Heart left ventricle (tissue), 16 donors: ENCODE measurements around the gene GATAD2A. TPM values are rescaled to one million over a fixed set of nuclear protein-coding genes. Genes with fewer than 3 reads are reported as not detected.
A peak's percentile ranks its signal among the peaks of the same experiment; 100 is the strongest.

ENCODE experiments used
- ATAC-seq, 4 donors: fragments of 200-7000 bp; cut with Tn5 transposase; one replicate each; pipeline ENCODE4 v1.9.1; 2020 to 2022; ENCODE audit warnings: moderate library complexity in 4 of 4, mild to moderate bottlenecking in 3 of 4, moderate number of reproducible peaks in 1 of 4
- DNase-seq, 5 donors: peaks; one replicate each; pipeline ENCODE4 v3.0.0-alpha.2; 2020
- H3K27ac ChIP-seq, 12 donors: fragments of 200-600 bp; sonication (generic) in 4 of 12; one replicate each; pipeline versions ENCODE4 v1.5.0 to v1.8.0; 2016 to 2022; ENCODE audit warnings: mild to moderate bottlenecking in 2 of 12
- H3K27me3 ChIP-seq, 9 donors: fragments of 200-600 bp; sonication (generic) in 2 of 9; one replicate each; pipeline versions ENCODE4 v1.5.1 to v1.8.0; 2016 to 2022; ENCODE audit warnings: mild to moderate bottlenecking in 3 of 9
- H3K36me3 ChIP-seq, 9 donors: fragments of 200-600 bp; sonication (generic) in 2 of 9; one replicate each; pipeline versions ENCODE4 v1.5.0 to v1.8.0; 2018 to 2022; ENCODE audit warnings: mild to moderate bottlenecking in 2 of 9
- H3K4me1 ChIP-seq, 12 donors: fragments of 200-600 bp; sonication (generic) in 4 of 12; one replicate each; pipeline versions ENCODE4 v1.5.0 to v1.8.0; 2016 to 2022; ENCODE audit warnings: mild to moderate bottlenecking in 3 of 12
- H3K4me3 ChIP-seq, 12 donors: fragments of 200-600 bp; sonication (generic) in 4 of 12; one replicate each; pipeline versions ENCODE4 v1.5.0 to v1.8.0; 2017 to 2022; ENCODE audit warnings: mild to moderate bottlenecking in 9 of 12, moderate library complexity in 4 of 12
- H3K9me3 ChIP-seq, 12 donors: fragments of 200-600 bp; sonication (generic) in 4 of 12; one replicate each; pipeline versions ENCODE4 v1.5.0 to v1.8.0; 2016 to 2022; ENCODE audit warnings: mild to moderate bottlenecking in 1 of 12
- POLR2A ChIP-seq, 2 donors: fragments of 450-650 bp; IDR thresholded peaks; one replicate each; pipeline ENCODE4 v1.6.1; 2017; ENCODE audit warnings: antibody characterized with exemption in 2 of 2, mild to moderate bottlenecking in 2 of 2, moderate library complexity in 2 of 2
- WGBS, 4 donors: extraction: QIAGEN DNeasy Blood & Tissue Kit in 2 of 4; methylation state at CpG; one replicate each; pipeline versions ENCODE4 v1.1.5 to v1.1.7; 2013 to 2018; 5-methylcytosine and 5-hydroxymethylcytosine counted together
- intact Hi-C, 10 donors: fragments of 100-400 bp; cut with DNase I; formaldehyde crosslinking; loops; one replicate each; pipeline versions ENCODE4 v1.11.1 to v1.14.2; 2022
- polyA plus RNA-seq, 2 donors: library from polyadenylated mRNA; stranded (reverse); fragments of 200-250 nt; gene quantifications; one replicate each; pipeline ENCODE4 v1.2.3, GENCODE V29; 2013
- total RNA-seq, 9 donors: library from RNA; depleted of rRNA in 2 of 9; stranded (reverse); fragments of >200 nt in 2 of 9; fragmentation: NEBNext Ultra II Directional in 3 of 9; extraction: Animal tissue kit (Norgen Biotek cat#: 25700) in 3 of 9; gene quantifications; one replicate each; pipeline versions ENCODE4 v1.1.0 to v1.2.4, GENCODE V29; 2016 to 2023
- TF ChIP-seq, protein P1 (sequence below), 12 donors: fragments of 200-600 bp; sonication (generic) in 4 of 12; IDR thresholded peaks; one replicate each; pipeline versions ENCODE4 v1.5.0 to v1.8.0; 2018 to 2022; ENCODE audit warnings: antibody characterized with exemption in 12 of 12, mild to moderate bottlenecking in 5 of 12
- donor health status: ischemic (EF 13 %, LVEDD 7.1; RV severe dilation, severe dysfunction).
- donor health status: healthy with polysubstance abuse.
- donor health status: DM: no; HTN: yes; CAD: no.
- donor health status: DM: no; HTN: no; CAD: no.
- donor health status: ischemic (EF 25% LVEDD 6.9; RV normal size, moderate dysfunction).
- donor health status: ischemic (EF 25% LVEDD 5.7; RV mildly dilated, moderate dysfunction).
- donor health status: healthy.
- donor health status: DM: yes; HTN: yes; CAD: no.
- donor health status: ischemic (EF 35%, LVEDD 5.7; RV mildly dilated, moderate dysfunction).
- donor health status: nonischemic (EF 11% LVEDD 7.7; RV severe dilation, severe dysfunction).
- donor health status: DM: yes; HTN: yes; CAD: no.
- donor health status: PGD.
- donor health status: ischemic (EF 29% LVEDD 5.4; RV normal size, mild dysfunction).
- donor health status: nonischemic (EF 23%, LVEDD 6.1; RV moderate dilation, normal function).

Gene GATAD2A
- total and polyA plus RNA-seq, 11 donors = 7.5 to 49.5 (median 30.5) TPM

DNA sequence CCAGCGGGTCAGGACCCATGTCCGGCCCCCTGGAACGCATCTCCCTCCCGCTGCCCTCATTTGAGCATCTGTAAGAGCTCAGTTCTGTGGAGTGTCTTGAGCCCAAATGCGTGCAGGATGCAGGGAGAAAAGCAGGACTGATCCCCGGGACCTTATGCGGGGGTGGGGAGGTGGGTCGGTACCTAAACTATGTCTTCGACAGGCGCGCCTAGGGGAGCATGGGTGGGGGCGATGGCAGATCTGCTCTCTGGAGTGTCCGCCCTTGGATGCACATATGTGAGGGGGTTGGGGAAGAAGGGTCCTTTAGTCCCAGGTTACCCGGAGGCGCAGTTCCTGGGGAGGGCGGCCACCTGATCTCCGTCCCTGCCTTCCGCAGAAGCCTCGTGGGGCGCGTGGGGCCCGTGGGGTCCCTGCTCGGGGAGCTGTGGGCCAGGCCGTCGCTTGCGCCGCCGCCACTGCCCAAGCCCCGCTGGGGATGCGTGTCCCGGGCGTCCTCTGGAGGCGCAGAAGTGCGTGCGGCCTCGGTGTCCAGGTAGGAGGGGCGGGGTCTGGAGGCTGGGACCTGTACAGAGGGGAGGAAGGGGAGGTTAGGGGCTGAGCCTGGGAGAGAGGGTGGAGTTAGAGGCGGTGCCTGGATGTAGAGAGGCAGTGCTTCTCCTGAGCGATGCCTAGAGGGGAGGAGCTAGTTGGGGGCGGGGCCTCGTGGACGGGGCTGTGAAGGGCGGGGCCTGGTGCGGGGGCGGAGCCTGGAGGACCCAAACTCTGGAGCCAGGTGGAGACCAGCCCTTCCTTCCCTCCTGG lies 135.4 kb downstream of the GATAD2A start:
- H3K4me3 ChIP-seq = peak overlapping the region in 5 of 12 donors; percentile 5 to 37 (median 21)
- intact Hi-C loops = no loop called here
- H3K36me3 ChIP-seq = no peaks in the 10 kb centered on the region
- peak in 1 of 4 donors; percentile 32 for ATAC-seq
- WGBS, 4 donors = 3 to 5% (median 4%) methylated on average over 15 to 45 of the region's 45 CpGs
- peaks cover 23 to 79% (median 33%) of the 10 kb centered on the region in 9 donors for H3K27me3 ChIP-seq
- no peaks in the 10 kb centered on the region for H3K9me3 ChIP-seq
- H3K27ac ChIP-seq = no peak overlapping the region
- no peak for DNase-seq
- H3K4me1 ChIP-seq = peaks cover 4 to 31% (median 14%) of the 10 kb centered on the region in 12 donors
- TF ChIP-seq, protein P1, sequence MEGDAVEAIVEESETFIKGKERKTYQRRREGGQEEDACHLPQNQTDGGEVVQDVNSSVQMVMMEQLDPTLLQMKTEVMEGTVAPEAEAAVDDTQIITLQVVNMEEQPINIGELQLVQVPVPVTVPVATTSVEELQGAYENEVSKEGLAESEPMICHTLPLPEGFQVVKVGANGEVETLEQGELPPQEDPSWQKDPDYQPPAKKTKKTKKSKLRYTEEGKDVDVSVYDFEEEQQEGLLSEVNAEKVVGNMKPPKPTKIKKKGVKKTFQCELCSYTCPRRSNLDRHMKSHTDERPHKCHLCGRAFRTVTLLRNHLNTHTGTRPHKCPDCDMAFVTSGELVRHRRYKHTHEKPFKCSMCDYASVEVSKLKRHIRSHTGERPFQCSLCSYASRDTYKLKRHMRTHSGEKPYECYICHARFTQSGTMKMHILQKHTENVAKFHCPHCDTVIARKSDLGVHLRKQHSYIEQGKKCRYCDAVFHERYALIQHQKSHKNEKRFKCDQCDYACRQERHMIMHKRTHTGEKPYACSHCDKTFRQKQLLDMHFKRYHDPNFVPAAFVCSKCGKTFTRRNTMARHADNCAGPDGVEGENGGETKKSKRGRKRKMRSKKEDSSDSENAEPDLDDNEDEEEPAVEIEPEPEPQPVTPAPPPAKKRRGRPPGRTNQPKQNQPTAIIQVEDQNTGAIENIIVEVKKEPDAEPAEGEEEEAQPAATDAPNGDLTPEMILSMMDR (IDR thresholded peaks at IDR 0.05) = no peak
- TF ChIP-seq POLR2A (IDR thresholded peaks at IDR 0.05) = no peak

DNA sequence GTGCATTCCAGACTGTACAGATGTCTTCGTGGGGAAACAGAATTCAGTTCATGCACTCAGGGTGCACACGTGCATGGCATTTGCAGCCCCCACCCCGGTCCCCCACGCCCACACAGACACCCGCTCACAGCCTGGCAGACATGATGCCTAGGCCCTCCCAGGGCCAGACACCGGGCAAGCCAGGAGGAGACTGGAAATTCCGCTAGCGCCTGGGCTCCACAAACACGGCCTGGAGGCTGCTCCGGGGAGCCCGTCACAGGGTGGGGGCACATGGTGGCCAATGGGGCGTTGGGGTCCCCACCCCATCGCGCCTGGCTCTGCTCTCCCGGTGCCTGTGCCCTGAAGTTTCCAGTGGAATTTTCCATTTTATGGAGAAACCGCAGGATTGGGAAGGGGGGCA lies 136.1 kb downstream of the GATAD2A start:
- DNase-seq (no peak), ATAC-seq (no peak)
- Histone ChIP-seq H3K36me3 (no peaks in the 10 kb centered on the region), H3K9me3 (no peaks in the 10 kb centered on the region), H3K4me1 (peaks cover 4 to 36% (median 14%) of the 10 kb centered on the region in 12 donors), H3K4me3 (no peak overlapping the region), H3K27me3 (peaks cover 23 to 84% (median 33%) of the 10 kb centered on the region in 9 donors), H3K27ac (no peak overlapping the region)
- WGBS, 4 donors = 83 to 97% (median 84%) methylated on average over 12 to 16 of the region's 16 CpGs
- intact Hi-C loops = no loop called here
- TF ChIP-seq POLR2A (IDR thresholded peaks at IDR 0.05) = no peak
- TF ChIP-seq, protein P1 (IDR thresholded peaks at IDR 0.05) = no peak

DNA sequence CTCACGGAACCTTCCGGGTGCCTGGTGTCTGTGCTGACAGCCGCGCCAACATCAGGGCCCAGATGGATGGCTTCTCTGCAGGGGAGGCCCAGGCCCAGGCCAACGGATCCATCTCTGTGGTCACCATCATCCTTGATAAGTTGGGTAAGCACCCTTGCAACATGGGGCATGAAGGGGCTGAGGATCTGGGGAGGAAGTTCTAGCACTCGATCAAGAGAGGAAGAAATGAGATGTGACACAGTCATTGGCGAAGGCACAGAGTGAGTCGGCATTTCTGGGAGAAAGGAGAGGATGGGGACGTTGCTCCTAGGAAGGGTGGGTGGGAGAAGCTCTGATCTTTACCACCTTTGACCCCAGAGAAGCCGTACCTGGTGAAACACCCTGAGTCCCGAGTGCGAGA lies 137.0 kb downstream of the GATAD2A start:
- TF ChIP-seq, protein P1 (IDR thresholded peaks at IDR 0.05) = no peak
- TF ChIP-seq POLR2A (IDR thresholded peaks at IDR 0.05) = no peak
- peaks cover 4 to 45% (median 21%) of the 10 kb centered on the region in 12 donors for H3K4me1 ChIP-seq
- DNase-seq (no peak), ATAC-seq (no peak)
- WGBS, 4 donors = 83 to 90% (median 88%) methylated on average over 12 of the region's 12 CpGs
- no peak overlapping the region for H3K27ac ChIP-seq
- no peaks in the 10 kb centered on the region for H3K9me3 ChIP-seq
- intact Hi-C loops = no loop called here
- H3K4me3 ChIP-seq = no peak overlapping the region
- H3K36me3 ChIP-seq = no peaks in the 10 kb centered on the region
- peaks cover 23 to 84% (median 33%) of the 10 kb centered on the region in 9 donors for H3K27me3 ChIP-seq

DNA sequence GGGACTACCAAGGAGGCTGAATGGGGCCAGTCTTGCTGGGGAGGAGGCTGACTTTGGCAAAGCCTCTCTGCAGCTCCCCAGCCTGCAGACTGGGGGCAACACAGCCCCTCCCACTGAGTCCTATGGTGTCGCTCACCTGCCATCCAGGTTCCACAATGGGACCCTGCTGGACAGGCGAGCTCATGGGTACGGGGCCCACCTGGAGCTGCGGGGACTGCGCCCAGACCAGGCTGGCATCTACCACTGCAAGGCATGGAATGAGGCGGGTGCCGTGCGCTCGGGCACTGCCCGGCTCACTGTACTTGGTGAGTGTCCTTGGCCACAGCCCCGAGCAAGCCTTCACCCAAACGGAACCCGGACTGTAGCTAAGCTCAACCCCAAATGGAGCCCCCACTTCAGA lies 137.6 kb downstream of the GATAD2A start:
- no peak for ATAC-seq
- no peaks in the 10 kb centered on the region for H3K9me3 ChIP-seq
- peaks cover 23 to 79% (median 29%) of the 10 kb centered on the region in 9 donors for H3K27me3 ChIP-seq
- no peaks in the 10 kb centered on the region for H3K36me3 ChIP-seq
- H3K27ac ChIP-seq = no peak overlapping the region
- TF ChIP-seq POLR2A (IDR thresholded peaks at IDR 0.05) = no peak
- TF ChIP-seq, protein P1 (IDR thresholded peaks at IDR 0.05) = no peak
- intact Hi-C loops = no loop called here
- 89 to 95% (median 95%) methylated on average over 13 of the region's 13 CpGs for WGBS, 4 donors
- peaks cover 3 to 46% (median 17%) of the 10 kb centered on the region in 12 donors for H3K4me1 ChIP-seq
- DNase-seq = no peak
- H3K4me3 ChIP-seq = no peak overlapping the region
